Astrocyte of the spinal cord (primary cell): ENCODE measurements around the gene PRKG1.
"Not testable (repeated sequence)": the region's sequence is repeated elsewhere in the genome, so short reads cannot be mapped to it uniquely, and the experiment has no call there.

Experiments used
- DNase-seq: peaks from one replicate; pipeline ENCODE4 v3.0.0; 2011; ENCODE audit warnings: low read depth, low spot score
- H3K4me3 ChIP-seq: 2 replicates; pipeline ENCODE4 v1.5.1; 2011; ENCODE audit warnings: low read depth, mild to moderate bottlenecking, low read length, moderate library complexity
- in situ Hi-C: cut with HindIII; loops from 2 replicates; pipeline ENCODE4 v1.10.0; 2017; ENCODE audit warnings: low sequenced_read_pairs
- TF ChIP-seq, protein P1 (sequence below): IDR thresholded peaks from 2 replicates; pipeline ENCODE4 v1.5.1; 2012; ENCODE audit warnings: low read depth, mild to moderate bottlenecking, low read length, inconsistent platforms

PRKG1 gene

DNA sequence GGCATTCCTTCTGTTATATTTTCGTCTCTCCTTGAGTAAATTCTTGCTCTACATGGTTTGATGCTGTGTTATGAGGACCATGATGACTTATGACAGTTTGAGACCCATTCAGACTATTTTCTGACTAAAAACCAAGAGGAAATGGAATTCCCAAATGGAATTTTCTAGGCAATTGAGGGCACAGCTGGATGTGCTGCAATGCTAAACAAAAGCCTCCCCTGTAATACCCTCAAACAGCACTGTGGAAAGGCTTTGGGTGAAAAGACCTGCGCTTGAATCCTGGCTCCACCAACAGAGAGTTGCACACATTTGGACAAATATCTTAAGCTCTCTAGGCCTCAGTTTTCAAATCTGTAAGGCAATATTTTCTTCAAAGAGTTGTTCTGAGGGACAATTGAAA lies 129.1 kb downstream of the PRKG1 start:
- TF ChIP-seq, protein P1, sequence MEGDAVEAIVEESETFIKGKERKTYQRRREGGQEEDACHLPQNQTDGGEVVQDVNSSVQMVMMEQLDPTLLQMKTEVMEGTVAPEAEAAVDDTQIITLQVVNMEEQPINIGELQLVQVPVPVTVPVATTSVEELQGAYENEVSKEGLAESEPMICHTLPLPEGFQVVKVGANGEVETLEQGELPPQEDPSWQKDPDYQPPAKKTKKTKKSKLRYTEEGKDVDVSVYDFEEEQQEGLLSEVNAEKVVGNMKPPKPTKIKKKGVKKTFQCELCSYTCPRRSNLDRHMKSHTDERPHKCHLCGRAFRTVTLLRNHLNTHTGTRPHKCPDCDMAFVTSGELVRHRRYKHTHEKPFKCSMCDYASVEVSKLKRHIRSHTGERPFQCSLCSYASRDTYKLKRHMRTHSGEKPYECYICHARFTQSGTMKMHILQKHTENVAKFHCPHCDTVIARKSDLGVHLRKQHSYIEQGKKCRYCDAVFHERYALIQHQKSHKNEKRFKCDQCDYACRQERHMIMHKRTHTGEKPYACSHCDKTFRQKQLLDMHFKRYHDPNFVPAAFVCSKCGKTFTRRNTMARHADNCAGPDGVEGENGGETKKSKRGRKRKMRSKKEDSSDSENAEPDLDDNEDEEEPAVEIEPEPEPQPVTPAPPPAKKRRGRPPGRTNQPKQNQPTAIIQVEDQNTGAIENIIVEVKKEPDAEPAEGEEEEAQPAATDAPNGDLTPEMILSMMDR, result no peak
- DNase-seq, result no peak
- in situ Hi-C loops, result no loop called here
- no peak overlapping the region for H3K4me3 ChIP-seq

DNA sequence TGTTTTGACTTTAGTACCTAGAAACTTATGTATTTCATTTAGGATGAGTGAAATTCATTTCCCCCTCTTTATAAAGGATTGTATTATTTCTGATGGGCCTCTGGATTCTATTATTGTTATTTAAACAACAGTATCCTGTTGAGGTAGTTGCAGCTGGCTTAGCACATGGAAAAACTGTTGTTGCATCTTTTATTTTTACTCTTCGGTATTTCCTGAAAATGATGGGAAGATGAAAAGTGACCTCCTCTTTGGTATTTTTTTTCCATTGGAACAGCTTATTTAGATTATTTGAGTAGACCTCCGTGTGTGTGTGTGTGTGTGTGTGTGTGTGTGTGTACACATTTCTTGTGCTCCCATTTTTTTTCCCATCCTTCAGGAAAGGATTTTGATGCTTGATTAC lies 129.8 kb downstream of the PRKG1 start:
- in situ Hi-C loops, result no loop called here
- TF ChIP-seq, protein P1, result no peak

GRCh38 chr10:51204701-51205100 lies 130.4 kb downstream of the PRKG1 start:
- no peak overlapping the region for H3K4me3 ChIP-seq
- in situ Hi-C loops, result no loop called here
- DNase-seq, result no peak
- TF ChIP-seq, protein P1, result no peak

More for the DNA sequence above, 129.8 kb downstream of the PRKG1 start:
- no peak overlapping the region for H3K4me3 ChIP-seq
- DNase-seq, result no peak

DNA sequence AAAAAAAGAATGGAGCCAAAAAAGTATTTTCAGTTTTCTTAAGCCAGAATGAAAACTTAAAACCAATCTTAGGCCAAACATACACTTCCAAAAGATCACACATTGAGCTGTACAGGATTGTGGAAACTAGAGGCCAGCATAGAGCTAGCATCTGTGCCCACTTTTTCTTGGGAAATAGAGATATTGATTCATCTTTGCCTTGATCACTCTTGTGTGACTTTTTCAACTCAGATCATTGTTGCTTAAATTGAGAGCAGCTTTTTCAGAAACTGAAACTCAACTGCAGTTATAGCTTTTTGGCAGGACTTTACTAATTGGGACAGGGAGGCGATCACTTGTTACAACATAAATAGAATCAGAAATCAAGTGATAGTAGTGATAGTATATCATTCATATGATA lies 132.2 kb downstream of the PRKG1 start:
- in situ Hi-C loops, result no loop called here
- TF ChIP-seq, protein P1, result no peak

DNA sequence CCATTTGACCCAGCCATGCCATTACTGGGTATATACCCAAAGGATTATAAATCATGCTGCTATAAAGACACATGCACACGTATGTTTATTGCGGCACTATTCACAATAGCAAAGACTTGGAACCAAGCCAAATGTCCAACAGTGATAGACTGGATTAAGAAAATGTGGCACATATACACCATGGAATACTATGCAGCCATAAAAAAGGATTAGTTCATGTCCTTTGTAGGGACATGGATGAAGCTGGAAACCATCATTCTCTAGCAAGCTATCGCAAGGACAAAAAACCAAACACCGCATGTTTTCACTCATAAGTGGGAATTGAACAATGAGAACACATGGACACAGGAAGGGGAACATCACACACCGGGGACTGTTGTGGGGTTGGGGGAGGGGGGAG lies 138.7 kb downstream of the PRKG1 start:
- in situ Hi-C loops, DNase-seq, H3K4me3 ChIP-seq: not testable (repeated sequence)

More for the DNA sequence above, 132.2 kb downstream of the PRKG1 start:
- no peak overlapping the region for H3K4me3 ChIP-seq
- no peak for DNase-seq

GRCh38 chr10:51214207-51215196 lies 140.2 kb downstream of the PRKG1 start:
- H3K4me3 ChIP-seq, result no peak overlapping the region
- DNase-seq, result no peak
- in situ Hi-C loops, result no loop called here
- TF ChIP-seq, protein P1, result no peak
